IPS-NIHi7 (cell line): ENCODE results near the gene OBI1.

Experiments
- DNase-seq: peaks from one replicate; pipeline ENCODE4 v3.0.0; 2012; ENCODE audit warnings: mixed read lengths; ENCODE audit errors: extremely low spot score

Gene OBI1

GRCh38 chr13:78603240-78603957, 55.6 kb downstream of the OBI1 start, which contains the start of gene POU4F1:
TSS of gene POU4F1 (minus strand) at chr13:78603552. CDS start at chr13:78603326, 226 bp downstream.
- DNase-seq: peak; percentile 79

GRCh38 chr13:78602561-78603239, 56.3 kb downstream of the OBI1 start:
- peak; percentile 27 for DNase-seq

GRCh38 chr13:78601874-78602560, 56.9 kb downstream of the OBI1 start:
- DNase-seq: no peak

GRCh38 chr13:78601124-78601873, 57.7 kb downstream of the OBI1 start:
- no peak for DNase-seq

- DNase-seq: no peak
Measured at GRCh38 chr13:78600280-78600883, 58.6 kb downstream of the OBI1 start.

GRCh38 chr13:78599645-78600279, 59.2 kb downstream of the OBI1 start:
- DNase-seq: no peak

DNA sequence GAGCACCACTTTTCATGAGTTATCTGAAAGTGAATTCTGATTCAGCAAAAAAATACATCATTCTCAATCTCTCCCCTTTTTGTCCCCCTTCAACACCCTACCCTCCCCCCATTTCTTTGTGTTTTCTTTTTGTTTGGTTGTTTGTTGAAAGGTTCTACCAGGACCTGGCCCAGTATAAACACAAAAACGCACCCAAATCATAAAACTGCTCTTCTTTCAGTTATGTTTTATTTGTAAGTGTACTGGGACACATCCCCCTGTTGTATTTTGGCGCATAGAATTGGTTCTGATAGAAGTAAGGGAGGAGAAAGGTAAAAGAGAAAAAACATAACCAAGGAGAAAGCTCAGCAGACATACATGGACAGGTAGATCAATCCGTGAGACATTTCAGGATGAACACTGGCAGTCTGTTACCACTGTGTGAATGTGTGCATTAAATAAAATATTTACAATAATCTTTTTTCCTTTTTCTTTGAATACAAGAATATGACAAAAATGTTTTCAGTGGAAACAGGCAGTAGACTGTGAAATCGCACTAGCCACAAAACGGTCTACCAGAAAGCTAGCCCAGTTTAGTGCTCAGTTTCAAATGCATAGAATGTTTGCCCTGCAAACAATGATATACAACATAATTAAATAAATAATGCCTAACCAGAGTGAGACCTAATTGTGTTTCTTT, 59.9 kb downstream of the OBI1 start:
- no peak for DNase-seq

- no peak for DNase-seq
Measured at GRCh38 chr13:78598116-78598781, 60.7 kb downstream of the OBI1 start.

DNA sequence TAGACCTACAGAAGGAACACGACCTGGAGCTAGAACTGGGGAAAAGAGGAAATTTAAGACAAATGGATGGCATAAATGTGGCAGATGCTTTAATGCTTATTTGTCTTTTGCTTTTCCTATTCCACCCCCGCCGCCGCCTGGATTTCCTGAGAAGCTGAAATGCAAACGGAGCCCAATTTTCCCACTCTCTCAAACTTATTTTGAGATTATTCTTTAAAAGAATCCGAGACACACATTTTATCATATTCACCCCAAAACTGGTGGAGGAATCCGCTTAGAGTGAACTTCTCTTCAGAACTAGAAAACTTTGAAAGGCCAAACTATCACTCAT, 61.4 kb downstream of the OBI1 start:
- DNase-seq: no peak

DNA sequence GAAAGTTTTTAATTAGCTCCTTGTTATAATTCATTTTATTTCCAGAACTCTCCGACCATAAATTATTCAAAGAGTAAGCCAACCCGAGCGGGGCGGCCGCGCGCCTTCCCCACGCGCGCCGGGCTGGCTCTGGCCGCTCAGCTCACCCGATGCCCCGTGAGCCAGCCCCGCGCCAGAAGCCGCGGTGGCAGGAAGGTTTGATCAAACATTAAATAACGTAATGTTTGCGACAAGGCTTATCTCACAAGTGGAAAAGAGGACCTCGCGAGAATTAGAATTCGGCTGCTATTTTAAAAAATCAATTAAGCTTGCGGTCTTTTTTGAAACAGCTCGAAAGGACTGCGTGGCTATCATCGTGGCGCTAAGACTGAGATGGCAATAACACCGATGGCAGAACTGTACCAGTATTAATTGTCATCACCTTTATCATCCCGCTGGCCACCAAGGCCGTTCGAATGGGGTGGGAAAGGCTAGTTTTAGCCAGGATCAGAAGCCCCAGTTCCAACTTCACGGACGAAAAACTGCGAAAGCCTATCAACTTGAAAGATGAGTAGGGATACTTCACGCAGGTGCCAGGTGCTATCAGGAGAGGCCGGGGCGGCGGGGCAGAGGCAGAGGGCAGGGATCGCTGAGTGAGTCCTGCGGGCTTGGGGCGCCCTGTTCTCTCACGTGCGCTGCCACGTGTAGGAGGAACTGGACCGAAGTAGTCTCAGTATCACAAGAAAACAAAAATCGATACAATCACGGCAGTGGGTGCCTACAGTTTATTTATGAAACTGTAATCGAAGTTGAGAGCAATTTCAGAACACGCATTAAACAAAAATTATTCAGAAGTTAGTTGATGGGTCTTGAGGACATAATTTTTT, 62.0 kb downstream of the OBI1 start:
- DNase-seq: no peak

- DNase-seq: peak; percentile 38
Measured at GRCh38 chr13:78596399-78596735, 62.6 kb downstream of the OBI1 start.

DNA sequence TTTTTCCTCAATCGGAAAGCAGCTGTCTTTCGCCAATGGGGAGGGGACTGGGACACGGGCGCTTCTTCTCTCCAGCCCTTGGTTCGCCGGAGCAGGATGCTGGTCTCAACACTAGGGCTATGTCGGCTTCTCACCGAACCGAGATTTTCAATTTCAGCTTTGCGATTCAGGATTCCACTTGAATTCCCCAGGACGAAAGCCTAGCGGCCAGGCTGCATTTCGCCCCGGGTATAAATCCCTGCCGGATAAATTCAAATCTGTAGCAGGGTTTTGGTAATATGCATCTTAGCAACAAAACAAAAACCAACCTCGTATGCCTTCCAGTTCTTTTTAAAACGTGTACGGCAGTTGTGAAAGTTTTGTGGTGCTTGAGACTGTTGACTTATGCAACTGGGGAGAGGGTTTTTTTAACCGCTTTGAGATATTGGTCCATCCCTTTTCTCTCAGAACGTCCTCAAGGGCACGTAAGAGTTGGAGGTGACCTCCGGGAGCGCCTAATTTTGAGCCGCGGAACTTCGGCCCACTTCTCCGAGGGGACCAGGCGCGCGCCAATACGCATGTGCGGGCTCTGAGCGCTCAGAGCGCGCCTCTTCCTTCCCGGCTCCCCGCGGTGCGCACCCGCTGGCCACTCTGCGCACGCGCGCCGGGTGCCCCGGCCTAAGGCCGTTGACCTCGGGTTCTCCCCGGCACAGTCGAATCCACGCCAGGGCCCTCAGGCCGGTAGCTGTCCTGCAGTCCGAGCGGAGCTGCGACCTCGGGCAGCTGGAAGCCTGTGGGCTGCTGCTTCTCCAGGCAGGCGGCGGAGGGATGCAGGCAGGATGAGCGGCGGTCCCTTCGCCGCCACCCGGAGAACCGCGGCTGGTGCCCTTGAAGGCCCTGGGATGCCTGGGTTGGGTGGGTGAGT, 63.2 kb downstream of the OBI1 start:
- DNase-seq: peak; percentile 71

- no peak for DNase-seq
Measured at GRCh38 chr13:78594456-78594975, 64.4 kb downstream of the OBI1 start.

DNA sequence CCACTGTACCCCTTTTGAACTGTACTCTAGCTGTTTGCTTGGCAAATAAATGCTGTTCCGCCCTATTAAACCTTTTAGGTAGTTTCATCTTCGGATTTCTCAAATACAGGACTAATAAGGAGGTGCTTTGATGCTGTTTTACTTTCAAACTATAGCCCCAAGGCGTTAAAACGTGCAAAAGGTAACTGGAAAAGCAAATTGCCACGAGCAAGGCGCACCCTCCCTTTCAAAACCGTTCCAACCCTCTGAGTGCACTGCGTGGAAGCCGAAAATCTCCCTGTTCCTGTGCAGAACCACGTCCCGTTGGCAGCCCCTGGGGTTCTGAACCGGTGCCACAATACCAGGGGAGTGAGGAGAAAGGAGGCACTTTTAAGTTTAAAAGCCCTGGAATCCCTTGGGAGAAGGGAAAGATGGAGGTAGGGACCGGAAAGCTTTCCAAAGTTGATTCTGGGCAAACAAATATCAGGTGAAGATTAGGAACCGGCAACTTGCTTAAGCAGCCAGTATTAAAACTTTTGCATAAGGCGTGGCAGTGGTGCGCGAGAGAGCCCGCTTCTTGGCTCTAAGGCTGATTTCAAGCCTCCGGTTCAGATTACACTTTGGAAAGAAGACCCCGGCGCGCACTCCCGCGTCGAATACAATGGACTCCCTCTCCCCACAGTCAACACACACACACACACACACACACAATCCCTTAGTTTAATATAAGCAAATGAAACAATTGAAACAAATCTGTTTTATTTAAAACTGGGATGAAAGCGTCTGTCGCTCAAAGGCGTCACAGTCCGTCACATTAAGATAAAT, 65.1 kb downstream of the OBI1 start:
- peak; percentile 24 for DNase-seq

- DNase-seq: no peak
Measured at GRCh38 chr13:78593129-78593528, 65.8 kb downstream of the OBI1 start.

DNA sequence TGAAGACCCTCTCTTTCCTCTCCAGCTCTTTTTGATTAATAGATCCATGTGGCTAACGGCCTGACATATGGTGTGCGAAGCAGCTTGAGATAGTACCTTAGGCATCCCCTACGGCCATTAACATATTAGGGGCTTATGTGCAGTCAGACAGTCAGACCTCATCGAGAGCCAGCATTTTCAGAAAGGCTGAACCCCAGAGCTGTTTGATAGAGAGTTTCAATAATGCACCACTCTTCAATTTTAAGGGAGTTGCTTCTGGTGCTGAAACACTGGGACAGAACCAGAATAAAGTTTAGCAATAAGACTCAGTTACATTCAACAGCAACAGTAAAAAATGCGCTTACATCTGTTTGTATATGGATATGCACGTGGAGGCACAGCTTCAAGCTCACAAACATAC, 66.4 kb downstream of the OBI1 start:
- no peak for DNase-seq

- DNase-seq: peak; percentile 67
Measured at GRCh38 chr13:78589206-78589605, 69.7 kb downstream of the OBI1 start.
